Duodenal mucosa (tissue), 2 donors: ENCODE results near the gene TAF10.
A peak's percentile ranks its signal among the peaks of the same experiment; 100 is the strongest.

Experiments
- H3K27ac ChIP-seq: one replicate; pipeline ENCODE4 v1.7.0; 2013; ENCODE audit warnings: low read depth, low read length
- H3K27me3 ChIP-seq, 2 donors: one replicate each; pipeline ENCODE4 v1.7.0; 2013; ENCODE audit warnings: low read length in 2 of 2, control low read depth in 1 of 2; ENCODE audit not compliant: insufficient read depth in 2 of 2, control insufficient read depth in 1 of 2
- H3K36me3 ChIP-seq, 2 donors: one replicate each; pipeline ENCODE4 v1.7.0; 2013; ENCODE audit warnings: low read length in 2 of 2, control low read depth in 1 of 2; ENCODE audit not compliant: insufficient read depth in 2 of 2, control insufficient read depth in 1 of 2
- H3K4me1 ChIP-seq, 2 donors: one replicate each; pipeline ENCODE4 v1.7.0; 2013; ENCODE audit warnings: low read length in 2 of 2, control low read depth in 1 of 2; ENCODE audit not compliant: insufficient read depth in 2 of 2, control insufficient read depth in 1 of 2
- H3K4me3 ChIP-seq, 2 donors: one replicate each; pipeline ENCODE4 v1.7.0; 2013; ENCODE audit warnings: low read length in 2 of 2, low read depth in 1 of 2
- H3K9ac ChIP-seq, 2 donors: one replicate each; pipeline ENCODE4 v1.7.0; 2013; ENCODE audit warnings: low read length in 2 of 2, low read depth in 1 of 2
- H3K9me3 ChIP-seq, 2 donors: one replicate each; pipeline ENCODE4 v1.7.0; 2013; ENCODE audit warnings: low read length in 2 of 2, control low read depth in 1 of 2; ENCODE audit not compliant: control insufficient read depth in 1 of 2

TAF10 gene

GRCh38 chr11:6616596-6617250 lies 4.7 kb upstream of the TAF10 start:
- Histone ChIP-seq H3K4me3 (no peak overlapping the region), H3K9me3 (no peaks in the 10 kb centered on the region), H3K36me3 (peaks cover 20 to 30% of the 10 kb centered on the region in 2 donors), H3K27me3 (no peaks in the 10 kb centered on the region), H3K27ac (no peak overlapping the region), H3K9ac (no peak overlapping the region), H3K4me1 (peaks cover 28 to 29% of the 10 kb centered on the region in 2 donors)

GRCh38 chr11:6615882-6616585 lies 4.0 kb upstream of the TAF10 start:
- Histone ChIP-seq H3K27ac (no peak overlapping the region), H3K27me3 (no peaks in the 10 kb centered on the region), H3K4me1 (peaks cover 33 to 35% of the 10 kb centered on the region in 2 donors), H3K9ac (no peak overlapping the region), H3K9me3 (no peaks in the 10 kb centered on the region), H3K4me3 (no peak overlapping the region), H3K36me3 (peaks cover 23 to 34% of the 10 kb centered on the region in 2 donors)

- Histone ChIP-seq H3K27me3 (no peaks in the 10 kb centered on the region), H3K4me1 (peaks cover 38 to 42% of the 10 kb centered on the region in 2 donors), H3K4me3 (no peak overlapping the region), H3K9ac (no peak overlapping the region), H3K9me3 (no peaks in the 10 kb centered on the region), H3K27ac (no peak overlapping the region), H3K36me3 (peaks cover 32 to 43% of the 10 kb centered on the region in 2 donors)
Observed at GRCh38 chr11:6615046-6615445, 3.0 kb upstream of the TAF10 start.

- Histone ChIP-seq H3K9me3 (no peaks in the 10 kb centered on the region), H3K27ac (no peak overlapping the region), H3K27me3 (no peaks in the 10 kb centered on the region), H3K4me1 (peaks cover 35 to 42% of the 10 kb centered on the region in 2 donors), H3K36me3 (peaks cover 38 to 49% of the 10 kb centered on the region in 2 donors), H3K9ac (no peak overlapping the region), H3K4me3 (no peak overlapping the region)
Observed at GRCh38 chr11:6614446-6614845, 2.4 kb upstream of the TAF10 start.

GRCh38 chr11:6613496-6613895 lies 1.5 kb upstream of the TAF10 start:
- peak overlapping the region in 1 of 2 donors; percentile 88 for H3K4me3 ChIP-seq
- H3K4me1 ChIP-seq: peaks cover 35 to 44% of the 10 kb centered on the region in 2 donors
- H3K27ac ChIP-seq: peak overlapping the region; percentile 99
- no peaks in the 10 kb centered on the region for H3K27me3 ChIP-seq
- peak overlapping the region in 1 of 2 donors; percentile 98 for H3K9ac ChIP-seq
- H3K9me3 ChIP-seq: no peaks in the 10 kb centered on the region
- H3K36me3 ChIP-seq: peaks cover 47 to 59% of the 10 kb centered on the region in 2 donors

GRCh38 chr11:6611963-6612212 lies 128 bp downstream of the TAF10 start:
- H3K27me3 ChIP-seq: no peaks in the 10 kb centered on the region
- no peaks in the 10 kb centered on the region for H3K9me3 ChIP-seq
- peak overlapping the region; percentile 85 for H3K27ac ChIP-seq
- H3K4me3 ChIP-seq: peak overlapping the region; percentile 87
- H3K36me3 ChIP-seq: peaks cover 55 to 66% of the 10 kb centered on the region in 2 donors
- H3K9ac ChIP-seq: peak overlapping the region; percentile 86 to 87
- H3K4me1 ChIP-seq: peaks cover 34 to 46% of the 10 kb centered on the region in 2 donors

GRCh38 chr11:6611092-6611962 lies 689 bp downstream of the TAF10 start:
- Histone ChIP-seq H3K27ac (peak overlapping the region; percentile 85), H3K9me3 (no peaks in the 10 kb centered on the region), H3K27me3 (no peaks in the 10 kb centered on the region), H3K4me1 (peaks cover 40 to 52% of the 10 kb centered on the region in 2 donors), H3K4me3 (peak overlapping the region; percentile 87), H3K36me3 (peaks cover 55 to 60% of the 10 kb centered on the region in 2 donors), H3K9ac (peak overlapping the region; percentile 86 to 87)

- Histone ChIP-seq H3K9me3 (no peaks in the 10 kb centered on the region), H3K4me3 (peak overlapping the region; percentile 87), H3K27ac (peak overlapping the region; percentile 85), H3K36me3 (peaks cover 51 to 53% of the 10 kb centered on the region in 2 donors), H3K4me1 (peaks cover 43 to 59% of the 10 kb centered on the region in 2 donors), H3K27me3 (no peaks in the 10 kb centered on the region), H3K9ac (peak overlapping the region; percentile 86 to 87)
Observed at GRCh38 chr11:6610591-6610990, 1.4 kb downstream of the TAF10 start.

- no peaks in the 10 kb centered on the region for H3K27me3 ChIP-seq
- no peaks in the 10 kb centered on the region for H3K9me3 ChIP-seq
- peaks cover 54 to 69% of the 10 kb centered on the region in 2 donors for H3K4me1 ChIP-seq
- peak overlapping the region; percentile 6 for H3K27ac ChIP-seq
- peaks cover 42 to 43% of the 10 kb centered on the region in 2 donors for H3K36me3 ChIP-seq
- H3K4me3 ChIP-seq: no peak overlapping the region
- peak overlapping the region in 1 of 2 donors; percentile 14 for H3K9ac ChIP-seq
Observed at GRCh38 chr11:6609502-6610015, 2.5 kb downstream of the TAF10 start.
